ENCODE measurements around the gene PNPLA7.
A peak's percentile ranks its signal among the peaks of the same experiment; 100 is the strongest.

The PNPLA7 gene

DNA sequence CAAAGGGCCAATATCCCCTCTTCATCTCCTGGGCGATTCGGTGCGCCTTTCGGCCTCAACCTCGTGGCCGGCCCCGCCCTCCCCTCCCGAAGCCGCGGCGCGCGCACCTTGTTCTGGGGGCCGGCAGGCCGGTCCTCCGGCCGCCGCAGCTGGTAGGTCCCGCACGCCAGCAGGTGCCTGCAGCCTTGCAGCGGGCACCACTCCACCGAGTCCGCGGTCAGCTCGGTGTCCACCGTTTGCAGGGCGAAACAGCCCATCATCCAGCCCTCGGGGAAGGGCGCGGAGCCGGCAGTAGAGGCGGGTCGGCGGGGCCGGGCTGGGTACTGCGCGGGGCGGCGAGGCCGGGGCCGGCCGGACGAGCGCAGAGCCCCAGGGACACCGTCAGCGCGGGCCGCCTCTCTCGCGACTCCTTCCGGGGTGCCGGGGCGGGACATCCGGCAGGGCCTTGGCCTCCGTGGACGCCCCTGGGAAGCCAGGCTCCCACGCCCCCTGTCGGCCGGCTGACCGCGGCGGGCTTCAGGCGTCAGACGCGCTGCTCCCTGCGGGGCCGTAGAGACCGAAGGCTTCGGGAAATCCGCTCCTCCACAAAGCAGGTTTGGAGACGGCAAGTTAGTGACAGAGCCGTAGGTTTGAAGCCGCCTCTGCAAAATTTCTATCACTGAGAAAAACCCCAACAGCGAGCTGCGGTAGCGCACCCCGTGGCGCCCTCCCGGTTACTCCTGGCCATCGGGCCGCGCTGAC is 28.5 kb upstream of the PNPLA7 start, which contains the start of gene DPH7 (continued):
- TF ChIP-seq, protein P1, sequence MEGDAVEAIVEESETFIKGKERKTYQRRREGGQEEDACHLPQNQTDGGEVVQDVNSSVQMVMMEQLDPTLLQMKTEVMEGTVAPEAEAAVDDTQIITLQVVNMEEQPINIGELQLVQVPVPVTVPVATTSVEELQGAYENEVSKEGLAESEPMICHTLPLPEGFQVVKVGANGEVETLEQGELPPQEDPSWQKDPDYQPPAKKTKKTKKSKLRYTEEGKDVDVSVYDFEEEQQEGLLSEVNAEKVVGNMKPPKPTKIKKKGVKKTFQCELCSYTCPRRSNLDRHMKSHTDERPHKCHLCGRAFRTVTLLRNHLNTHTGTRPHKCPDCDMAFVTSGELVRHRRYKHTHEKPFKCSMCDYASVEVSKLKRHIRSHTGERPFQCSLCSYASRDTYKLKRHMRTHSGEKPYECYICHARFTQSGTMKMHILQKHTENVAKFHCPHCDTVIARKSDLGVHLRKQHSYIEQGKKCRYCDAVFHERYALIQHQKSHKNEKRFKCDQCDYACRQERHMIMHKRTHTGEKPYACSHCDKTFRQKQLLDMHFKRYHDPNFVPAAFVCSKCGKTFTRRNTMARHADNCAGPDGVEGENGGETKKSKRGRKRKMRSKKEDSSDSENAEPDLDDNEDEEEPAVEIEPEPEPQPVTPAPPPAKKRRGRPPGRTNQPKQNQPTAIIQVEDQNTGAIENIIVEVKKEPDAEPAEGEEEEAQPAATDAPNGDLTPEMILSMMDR (tag by site-specific recombination; IDR thresholded peaks at IDR 0.05): peak; percentile 97
- TF ChIP-seq ZNF184 (tag by site-specific recombination; IDR thresholded peaks at IDR 0.05): peak; percentile 88
- no peak for TF ChIP-seq ZBTB1 (tag by site-specific recombination; IDR thresholded peaks at IDR 0.05)
- TF ChIP-seq ZNF530 (tag by site-specific recombination; IDR thresholded peaks at IDR 0.05; ENCODE audit: low read depth): no peak
- peak; percentile 49; the same call in 1 of the 2 replicates for TF ChIP-seq ZNF121 (tag by site-specific recombination; IDR thresholded peaks at IDR 0.05)
- TF ChIP-seq ZNF654 (tag by site-specific recombination; IDR thresholded peaks at IDR 0.05; ENCODE audit: low read depth): no peak
- TF ChIP-seq, protein P2, sequence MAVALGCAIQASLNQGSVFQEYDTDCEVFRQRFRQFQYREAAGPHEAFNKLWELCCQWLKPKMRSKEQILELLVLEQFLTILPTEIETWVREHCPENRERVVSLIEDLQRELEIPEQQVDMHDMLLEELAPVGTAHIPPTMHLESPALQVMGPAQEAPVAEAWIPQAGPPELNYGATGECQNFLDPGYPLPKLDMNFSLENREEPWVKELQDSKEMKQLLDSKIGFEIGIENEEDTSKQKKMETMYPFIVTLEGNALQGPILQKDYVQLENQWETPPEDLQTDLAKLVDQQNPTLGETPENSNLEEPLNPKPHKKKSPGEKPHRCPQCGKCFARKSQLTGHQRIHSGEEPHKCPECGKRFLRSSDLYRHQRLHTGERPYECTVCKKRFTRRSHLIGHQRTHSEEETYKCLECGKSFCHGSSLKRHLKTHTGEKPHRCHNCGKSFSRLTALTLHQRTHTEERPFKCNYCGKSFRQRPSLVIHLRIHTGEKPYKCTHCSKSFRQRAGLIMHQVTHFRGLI (tag by site-specific recombination; IDR thresholded peaks at IDR 0.05): no peak; the same call in 1 of the 2 replicates
- TF ChIP-seq ZNF366 (tag by site-specific recombination; conservative IDR thresholded peaks at IDR 0.05): no peak
- TF ChIP-seq KLF9 (tag by site-specific recombination; IDR thresholded peaks at IDR 0.05; ENCODE audit: low read depth): peak; percentile 74; the same call in 1 of the 2 replicates
- TF ChIP-seq ZNF155 (tag by site-specific recombination; IDR thresholded peaks at IDR 0.05): no peak
- TF ChIP-seq MZF1 (tag by site-specific recombination; IDR thresholded peaks at IDR 0.05; ENCODE audit: borderline replicate concordance): peak; percentile 76; the same call in 1 of the 2 replicates
- TF ChIP-seq, protein P3, sequence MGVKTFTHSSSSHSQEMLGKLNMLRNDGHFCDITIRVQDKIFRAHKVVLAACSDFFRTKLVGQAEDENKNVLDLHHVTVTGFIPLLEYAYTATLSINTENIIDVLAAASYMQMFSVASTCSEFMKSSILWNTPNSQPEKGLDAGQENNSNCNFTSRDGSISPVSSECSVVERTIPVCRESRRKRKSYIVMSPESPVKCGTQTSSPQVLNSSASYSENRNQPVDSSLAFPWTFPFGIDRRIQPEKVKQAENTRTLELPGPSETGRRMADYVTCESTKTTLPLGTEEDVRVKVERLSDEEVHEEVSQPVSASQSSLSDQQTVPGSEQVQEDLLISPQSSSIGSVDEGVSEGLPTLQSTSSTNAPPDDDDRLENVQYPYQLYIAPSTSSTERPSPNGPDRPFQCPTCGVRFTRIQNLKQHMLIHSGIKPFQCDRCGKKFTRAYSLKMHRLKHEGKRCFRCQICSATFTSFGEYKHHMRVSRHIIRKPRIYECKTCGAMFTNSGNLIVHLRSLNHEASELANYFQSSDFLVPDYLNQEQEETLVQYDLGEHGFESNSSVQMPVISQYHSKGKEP (tag by site-specific recombination; IDR thresholded peaks at IDR 0.05): peak; percentile 81
- TF ChIP-seq ZNF660 (tag by site-specific recombination; IDR thresholded peaks at IDR 0.05): peak; percentile 98
- peak; percentile 32 for TF ChIP-seq ZNF585B (tag by site-specific recombination; IDR thresholded peaks at IDR 0.05)
- no peak for TF ChIP-seq ZSCAN23 (tag by site-specific recombination; IDR thresholded peaks at IDR 0.05)
- peak; percentile 87 for TF ChIP-seq KLF8 (tag by site-specific recombination; IDR thresholded peaks at IDR 0.05)
- no peak for TF ChIP-seq KLF7 (tag by site-specific recombination; IDR thresholded peaks at IDR 0.05; ENCODE audit: borderline replicate concordance)
- TF ChIP-seq MEIS1 (CRISPR knock-in tag; IDR thresholded peaks at IDR 0.05; ENCODE audit: borderline replicate concordance): peak; percentile 24; the same call in 1 of the 2 replicates
- TF ChIP-seq, protein P4, sequence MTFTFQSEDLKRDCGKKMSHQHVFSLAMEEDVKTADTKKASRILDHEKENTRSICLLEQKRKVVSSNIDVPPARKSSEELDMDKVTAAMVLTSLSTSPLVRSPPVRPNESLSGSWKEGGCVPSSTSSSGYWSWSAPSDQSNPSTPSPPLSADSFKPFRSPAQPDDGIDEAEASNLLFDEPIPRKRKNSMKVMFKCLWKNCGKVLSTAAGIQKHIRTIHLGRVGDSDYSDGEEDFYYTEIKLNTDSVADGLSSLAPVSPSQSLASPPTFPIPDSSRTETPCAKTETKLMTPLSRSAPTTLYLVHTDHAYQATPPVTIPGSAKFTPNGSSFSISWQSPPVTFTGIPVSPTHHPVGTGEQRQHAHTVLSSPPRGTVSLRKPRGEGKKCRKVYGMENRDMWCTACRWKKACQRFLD (tag by site-specific recombination; IDR thresholded peaks at IDR 0.05): peak; percentile 86
- peak; percentile 57; the same call in 1 of the 2 replicates for TF ChIP-seq ZNF629 (tag by site-specific recombination; IDR thresholded peaks at IDR 0.05)
- TF ChIP-seq ZNF114 (tag by site-specific recombination; IDR thresholded peaks at IDR 0.05): no peak
- peak; percentile 81 for TF ChIP-seq ZBTB48 (tag by site-specific recombination; IDR thresholded peaks at IDR 0.05)
- TF ChIP-seq, protein P5, sequence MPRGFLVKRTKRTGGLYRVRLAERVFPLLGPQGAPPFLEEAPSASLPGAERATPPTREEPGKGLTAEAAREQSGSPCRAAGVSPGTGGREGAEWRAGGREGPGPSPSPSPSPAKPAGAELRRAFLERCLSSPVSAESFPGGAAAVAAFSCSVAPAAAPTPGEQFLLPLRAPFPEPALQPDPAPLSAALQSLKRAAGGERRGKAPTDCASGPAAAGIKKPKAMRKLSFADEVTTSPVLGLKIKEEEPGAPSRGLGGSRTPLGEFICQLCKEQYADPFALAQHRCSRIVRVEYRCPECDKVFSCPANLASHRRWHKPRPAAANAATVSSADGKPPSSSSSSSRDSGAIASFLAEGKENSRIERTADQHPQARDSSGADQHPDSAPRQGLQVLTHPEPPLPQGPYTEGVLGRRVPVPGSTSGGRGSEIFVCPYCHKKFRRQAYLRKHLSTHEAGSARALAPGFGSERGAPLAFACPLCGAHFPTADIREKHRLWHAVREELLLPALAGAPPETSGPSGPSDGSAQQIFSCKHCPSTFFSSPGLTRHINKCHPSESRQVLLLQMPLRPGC (tag by site-specific recombination; IDR thresholded peaks at IDR 0.05): 0 out of 2 replicates have a peak, but pooled peaks have one; percentile 34
- TF ChIP-seq, protein P6, sequence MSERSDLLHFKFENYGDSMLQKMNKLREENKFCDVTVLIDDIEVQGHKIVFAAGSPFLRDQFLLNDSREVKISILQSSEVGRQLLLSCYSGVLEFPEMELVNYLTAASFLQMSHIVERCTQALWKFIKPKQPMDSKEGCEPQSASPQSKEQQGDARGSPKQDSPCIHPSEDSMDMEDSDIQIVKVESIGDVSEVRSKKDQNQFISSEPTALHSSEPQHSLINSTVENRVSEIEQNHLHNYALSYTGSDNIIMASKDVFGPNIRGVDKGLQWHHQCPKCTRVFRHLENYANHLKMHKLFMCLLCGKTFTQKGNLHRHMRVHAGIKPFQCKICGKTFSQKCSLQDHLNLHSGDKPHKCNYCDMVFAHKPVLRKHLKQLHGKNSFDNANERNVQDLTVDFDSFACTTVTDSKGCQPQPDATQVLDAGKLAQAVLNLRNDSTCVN (tag by site-specific recombination; optimal IDR thresholded peaks at IDR 0.05): peak; percentile 95
- TF ChIP-seq YY1 (tag by site-specific recombination; IDR thresholded peaks at IDR 0.05): peak; percentile 55; the same call in 1 of the 2 replicates

Measured in HEK293 (cell line).